Medulla oblongata (tissue), 1 donor: ENCODE results near the gene ACTG1.

Experiments
- DNase-seq: peaks from one replicate; pipeline ENCODE4 v3.0.0-alpha.2; 2015; ENCODE audit errors: extremely low spot score

Gene ACTG1

GRCh38 chr17:81464586-81464985, 48.0 kb downstream of the ACTG1 start:
- no peak for DNase-seq

DNA sequence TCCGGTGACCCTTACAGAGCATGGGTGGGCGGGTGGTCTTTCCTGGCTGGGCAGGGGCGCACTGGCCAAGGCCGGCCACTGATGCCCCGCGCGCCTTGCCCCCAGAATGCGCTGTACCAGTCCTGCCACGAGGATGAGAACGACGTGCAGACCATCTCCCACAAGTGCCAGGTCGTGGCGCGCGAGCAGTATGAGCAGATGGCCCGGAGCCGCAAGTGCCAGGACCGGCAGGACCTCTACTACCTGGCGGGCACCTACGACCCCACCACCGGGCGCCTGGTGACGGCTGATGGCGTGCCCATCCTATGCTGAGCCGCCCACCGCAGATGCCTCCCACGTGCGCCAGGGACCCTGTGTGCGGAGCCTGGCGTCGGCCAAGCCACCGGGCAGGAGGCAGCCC, 49.1 kb downstream of the ACTG1 start:
- no peak for DNase-seq

GRCh38 chr17:81462506-81463125, 50.0 kb downstream of the ACTG1 start:
- no peak for DNase-seq

GRCh38 chr17:81461607-81462500, 50.7 kb downstream of the ACTG1 start:
- DNase-seq: no peak

- DNase-seq: no peak
These were observed 51.6 kb downstream of the ACTG1 start for GRCh38 chr17:81460856-81461460.
